ENCODE data around the gene FMN2.

DNA sequence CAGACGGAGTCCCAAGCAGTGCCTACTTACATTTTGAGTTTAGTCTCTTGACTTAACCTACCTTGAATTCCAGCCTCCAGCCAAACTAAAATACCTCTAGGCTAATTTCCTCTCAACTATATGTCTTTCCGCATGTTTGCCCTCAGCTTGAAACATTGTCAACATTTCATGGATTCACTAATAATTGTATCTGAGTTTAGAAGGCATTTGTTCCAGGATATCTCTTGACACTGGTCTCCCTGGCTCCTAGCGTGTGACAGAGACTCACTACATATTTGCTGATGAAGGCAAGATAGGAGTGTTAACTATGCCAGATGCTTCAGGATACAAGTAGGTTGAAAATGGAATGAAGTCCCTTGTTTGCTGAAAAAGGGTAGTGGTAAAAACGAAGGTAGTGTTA is 384.1 kb downstream of the FMN2 start:
- TF ChIP-seq EP300 (IDR thresholded peaks at IDR 0.05) (no peak), POLR2A (IDR thresholded peaks at IDR 0.05) (no peak), POLR2AphosphoS5 (IDR thresholded peaks at IDR 0.05) (no peak)
- TF ChIP-seq, protein P1, sequence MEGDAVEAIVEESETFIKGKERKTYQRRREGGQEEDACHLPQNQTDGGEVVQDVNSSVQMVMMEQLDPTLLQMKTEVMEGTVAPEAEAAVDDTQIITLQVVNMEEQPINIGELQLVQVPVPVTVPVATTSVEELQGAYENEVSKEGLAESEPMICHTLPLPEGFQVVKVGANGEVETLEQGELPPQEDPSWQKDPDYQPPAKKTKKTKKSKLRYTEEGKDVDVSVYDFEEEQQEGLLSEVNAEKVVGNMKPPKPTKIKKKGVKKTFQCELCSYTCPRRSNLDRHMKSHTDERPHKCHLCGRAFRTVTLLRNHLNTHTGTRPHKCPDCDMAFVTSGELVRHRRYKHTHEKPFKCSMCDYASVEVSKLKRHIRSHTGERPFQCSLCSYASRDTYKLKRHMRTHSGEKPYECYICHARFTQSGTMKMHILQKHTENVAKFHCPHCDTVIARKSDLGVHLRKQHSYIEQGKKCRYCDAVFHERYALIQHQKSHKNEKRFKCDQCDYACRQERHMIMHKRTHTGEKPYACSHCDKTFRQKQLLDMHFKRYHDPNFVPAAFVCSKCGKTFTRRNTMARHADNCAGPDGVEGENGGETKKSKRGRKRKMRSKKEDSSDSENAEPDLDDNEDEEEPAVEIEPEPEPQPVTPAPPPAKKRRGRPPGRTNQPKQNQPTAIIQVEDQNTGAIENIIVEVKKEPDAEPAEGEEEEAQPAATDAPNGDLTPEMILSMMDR (IDR thresholded peaks at IDR 0.05), result no peak
